CD4-positive, CD25-positive, alpha-beta regulatory T cell (primary cell): Measurements from ENCODE around the gene TARBP1. TPM values are rescaled to one million over a fixed set of nuclear protein-coding genes. Genes with fewer than 3 reads are reported as not detected.

Source experiments
- ATAC-seq, 2 donors: fragments of 150-1000 bp; cut with Tn5 transposase; one replicate each; pipeline ENCODE4 v1.10.0; 2021; ENCODE audit warnings: low read depth in 2 of 2, moderate number of reproducible peaks in 2 of 2, moderate library complexity in 1 of 2
- DNase-seq, 3 donors: peaks; one replicate each; pipeline versions ENCODE4 v3.0.0 to v3.0.0-alpha.2; 2012 to 2022; ENCODE audit warnings: mixed read lengths in 1 of 3
- H3K27ac ChIP-seq: one replicate; pipeline ENCODE4 v1.7.0; 2013; ENCODE audit warnings: mild to moderate bottlenecking, low read length; ENCODE audit not compliant: insufficient read depth, poor library complexity, severe bottlenecking
- H3K27me3 ChIP-seq: one replicate; pipeline ENCODE4 v1.7.0; 2013; ENCODE audit warnings: low read length; ENCODE audit not compliant: control insufficient read depth, insufficient read depth
- H3K36me3 ChIP-seq: one replicate; pipeline ENCODE4 v1.7.0; 2013; ENCODE audit warnings: mild to moderate bottlenecking, low read length, moderate library complexity; ENCODE audit not compliant: control insufficient read depth, insufficient read depth
- H3K4me1 ChIP-seq: 2 replicates; pipeline ENCODE4 v1.7.0; 2013; ENCODE audit warnings: mild to moderate bottlenecking, low read length; ENCODE audit not compliant: insufficient read depth, control insufficient read depth, poor library complexity, severe bottlenecking
- H3K4me3 ChIP-seq: one replicate; pipeline ENCODE4 v1.7.0; 2013; ENCODE audit warnings: low read depth, mild to moderate bottlenecking, low read length, moderate library complexity
- H3K9me3 ChIP-seq, 2 experiments: 1 replicate in 1 of 2; 2 replicates in 1 of 2; pipeline ENCODE4 v1.7.0; 2013; ENCODE audit warnings: low read length in 2 of 2, mild to moderate bottlenecking in 1 of 2, moderate library complexity in 1 of 2; ENCODE audit not compliant: control insufficient read depth in 2 of 2
- H3K27ac Mint-ChIP-seq, 3 donors: one replicate each; pipeline ENCODE4 v1.8.0; 2020 to 2022; ENCODE audit warnings: mild to moderate bottlenecking in 3 of 3, mixed read lengths in 3 of 3, moderate library complexity in 2 of 3
- H3K27me3 Mint-ChIP-seq: one replicate; pipeline ENCODE4 v1.8.0; 2022; ENCODE audit warnings: mild to moderate bottlenecking, mixed read lengths
- H3K36me3 Mint-ChIP-seq: one replicate; pipeline ENCODE4 v1.8.0; 2020; ENCODE audit warnings: mixed read lengths
- H3K4me1 Mint-ChIP-seq, 4 donors: one replicate each; pipeline ENCODE4 v1.8.0; 2020 to 2022; ENCODE audit warnings: mixed read lengths in 4 of 4, mild to moderate bottlenecking in 1 of 4
- H3K4me3 Mint-ChIP-seq, 4 donors: one replicate each; pipeline ENCODE4 v1.8.0; 2020 to 2022; ENCODE audit warnings: mild to moderate bottlenecking in 4 of 4, mixed read lengths in 4 of 4, moderate library complexity in 3 of 4
- H3K9me3 Mint-ChIP-seq, 7 donors: one replicate each; pipeline ENCODE4 v1.8.0; 2020 to 2022; ENCODE audit warnings: mixed read lengths in 7 of 7, mild to moderate bottlenecking in 3 of 7, moderate library complexity in 2 of 7
- polyA plus RNA-seq, 4 donors: library from polyadenylated mRNA; unstranded; fragments of 300-500 nt; fragmentation: Illumina TruSeq; gene quantifications; one replicate each; pipeline ENCODE4 v1.2.3, GENCODE V29; 2021
- total RNA-seq: library from RNA; stranded (reverse); gene quantifications from one replicate; pipeline ENCODE4 v1.2.3, GENCODE V29; 2022

TARBP1 gene
- total and polyA plus RNA-seq, 5 donors from 2014 or later: 6.9 to 30.0 (median 8.8) TPM

GRCh38 chr1:234495231-234495990 lies 16.4 kb upstream of the TARBP1 start:
- H3K27ac ChIP-seq: no peak overlapping the region
- peaks cover 4% of the 10 kb centered on the region for H3K4me1 ChIP-seq
- H3K4me3 Mint-ChIP-seq: no peak overlapping the region

GRCh38 chr1:234494049-234494448 lies 15.1 kb upstream of the TARBP1 start:
- ATAC-seq (no peak), DNase-seq (no peak)
- Mint-ChIP-seq H3K36me3 (no peaks in the 10 kb centered on the region), H3K9me3 (no peaks in the 10 kb centered on the region), H3K27me3 (peaks cover 22% of the 10 kb centered on the region), H3K27ac (no peak overlapping the region), H3K4me3 (no peak overlapping the region), H3K4me1 (peaks cover 0 to 10% (median 6%) of the 10 kb centered on the region in 4 donors)
- Histone ChIP-seq H3K9me3 (no peaks in the 10 kb centered on the region), H3K4me3 (no peak overlapping the region), H3K27ac (no peak overlapping the region), H3K4me1 (no peaks in the 10 kb centered on the region), H3K27me3 (no peaks in the 10 kb centered on the region), H3K36me3 (no peaks in the 10 kb centered on the region)

More at GRCh38 chr1:234495231-234495990, 16.4 kb upstream of the TARBP1 start:
- H3K9me3 Mint-ChIP-seq: no peaks in the 10 kb centered on the region
- peak in 1 of 3 donors; percentile 24 for DNase-seq
- ATAC-seq: no peak
- H3K4me3 ChIP-seq: no peak overlapping the region
- H3K36me3 ChIP-seq: no peaks in the 10 kb centered on the region
- H3K27me3 ChIP-seq: no peaks in the 10 kb centered on the region
- H3K27ac Mint-ChIP-seq: peak overlapping the region in 1 of 3 donors; percentile 3
- peaks cover 0 to 19% (median 9%) of the 10 kb centered on the region in 4 donors for H3K4me1 Mint-ChIP-seq
- H3K9me3 ChIP-seq: no peaks in the 10 kb centered on the region
- peaks cover 24% of the 10 kb centered on the region for H3K27me3 Mint-ChIP-seq
- no peaks in the 10 kb centered on the region for H3K36me3 Mint-ChIP-seq

DNA sequence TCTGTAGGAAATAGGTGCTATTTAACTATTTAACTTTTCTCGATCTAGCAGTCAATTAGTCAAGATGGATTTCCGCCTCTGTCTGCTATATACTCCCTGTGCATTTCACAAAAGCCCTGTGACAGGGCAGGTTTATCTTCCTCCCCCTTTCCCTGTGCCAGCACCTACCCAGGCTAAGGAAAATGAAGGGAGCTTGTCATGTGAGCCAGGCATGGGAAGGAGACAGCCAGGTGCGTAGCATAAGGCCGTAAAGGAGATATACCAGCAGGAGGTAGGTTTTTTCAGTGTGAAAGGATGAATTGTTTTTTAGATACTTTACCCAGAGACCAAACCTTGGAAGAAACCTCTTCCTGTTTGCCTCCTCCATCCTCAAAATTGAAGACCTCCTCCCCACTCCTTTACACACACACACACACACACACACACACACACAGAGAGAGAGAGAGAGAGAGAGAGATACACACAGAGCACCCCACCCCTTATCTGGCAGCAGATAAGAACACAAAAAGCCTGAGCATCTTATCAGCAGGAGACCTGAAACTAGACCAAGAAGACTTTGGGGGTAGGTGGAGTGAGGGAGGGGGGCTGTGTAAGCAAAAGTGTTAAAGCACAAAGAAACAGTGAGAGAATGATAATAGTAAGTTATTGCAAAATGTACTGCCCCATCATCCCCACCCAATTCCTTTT lies 12.0 kb upstream of the TARBP1 start:
- Mint-ChIP-seq H3K27me3 (peaks cover 11% of the 10 kb centered on the region), H3K9me3 (no peaks in the 10 kb centered on the region), H3K36me3 (no peaks in the 10 kb centered on the region), H3K27ac (peak overlapping the region in 1 of 3 donors; percentile 8), H3K4me3 (no peak overlapping the region), H3K4me1 (peaks cover 0 to 18% (median 9%) of the 10 kb centered on the region in 4 donors)
- no peaks in the 10 kb centered on the region for H3K4me1 ChIP-seq
- peak in 1 of 3 donors; percentile 24 for DNase-seq
- no peaks in the 10 kb centered on the region for H3K36me3 ChIP-seq
- H3K27ac ChIP-seq: no peak overlapping the region
- H3K9me3 ChIP-seq: no peaks in the 10 kb centered on the region
- ATAC-seq: no peak
- no peaks in the 10 kb centered on the region for H3K27me3 ChIP-seq
- no peak overlapping the region for H3K4me3 ChIP-seq

- no peak overlapping the region for H3K27ac ChIP-seq
- Mint-ChIP-seq H3K4me1 (peaks cover 0 to 18% (median 9%) of the 10 kb centered on the region in 4 donors), H3K9me3 (no peaks in the 10 kb centered on the region)
Observed at GRCh38 chr1:234489698-234490077, 10.7 kb upstream of the TARBP1 start.

GRCh38 chr1:234489007-234489697 lies 10.2 kb upstream of the TARBP1 start:
- Mint-ChIP-seq H3K27me3 (peaks cover 11% of the 10 kb centered on the region), H3K4me1 (peaks cover 0 to 18% (median 9%) of the 10 kb centered on the region in 4 donors), H3K9me3 (no peaks in the 10 kb centered on the region), H3K36me3 (no peaks in the 10 kb centered on the region), H3K27ac (no peak overlapping the region), H3K4me3 (no peak overlapping the region)
- DNase-seq (no peak), ATAC-seq (no peak)
- Histone ChIP-seq H3K4me1 (no peaks in the 10 kb centered on the region), H3K36me3 (no peaks in the 10 kb centered on the region), H3K27me3 (no peaks in the 10 kb centered on the region), H3K4me3 (no peak overlapping the region), H3K27ac (no peak overlapping the region), H3K9me3 (no peaks in the 10 kb centered on the region)

More at GRCh38 chr1:234489698-234490077, 10.7 kb upstream of the TARBP1 start:
- H3K4me3 Mint-ChIP-seq: no peak overlapping the region
- Histone ChIP-seq H3K4me1 (no peaks in the 10 kb centered on the region), H3K36me3 (no peaks in the 10 kb centered on the region), H3K9me3 (no peaks in the 10 kb centered on the region), H3K27me3 (no peaks in the 10 kb centered on the region), H3K4me3 (no peak overlapping the region)
- H3K36me3 Mint-ChIP-seq: no peaks in the 10 kb centered on the region
- H3K27ac Mint-ChIP-seq: no peak overlapping the region
- DNase-seq (no peak), ATAC-seq (no peak)
- H3K27me3 Mint-ChIP-seq: peaks cover 11% of the 10 kb centered on the region

- Mint-ChIP-seq H3K4me1 (peaks cover 0 to 18% (median 9%) of the 10 kb centered on the region in 4 donors), H3K27ac (no peak overlapping the region), H3K36me3 (no peaks in the 10 kb centered on the region), H3K4me3 (no peak overlapping the region), H3K9me3 (no peaks in the 10 kb centered on the region), H3K27me3 (peaks cover 10% of the 10 kb centered on the region)
- Histone ChIP-seq H3K27me3 (no peaks in the 10 kb centered on the region), H3K4me1 (no peaks in the 10 kb centered on the region), H3K9me3 (no peaks in the 10 kb centered on the region), H3K36me3 (no peaks in the 10 kb centered on the region), H3K27ac (no peak overlapping the region), H3K4me3 (no peak overlapping the region)
- DNase-seq (peak in 1 of 3 donors; percentile 57), ATAC-seq (no peak)
Observed at GRCh38 chr1:234488054-234489006, 9.4 kb upstream of the TARBP1 start.
